HCT116 (cell line): Measurements from ENCODE around the gene RHBDF2. TPM values are rescaled to one million over a fixed set of nuclear protein-coding genes. Genes with fewer than 3 reads are reported as not detected.

Experiments
- ATAC-seq: fragments of 200-7000 bp; cut with Tn5 transposase; 2 replicates; pipeline ENCODE4 v1.9.1; 2020; ENCODE audit warnings: mild to moderate bottlenecking, moderate library complexity
- BruUV-seq: library from RNA; stranded (reverse); fragments of 400-500 nt; replicated peaks from 2 replicates; lab custom pipeline; 2021; lab: Mats Ljungman, UMichigan
- CTCF ChIA-PET: fragments of 300-600 bp; sonication (Branson Sonifier 250); formaldehyde crosslinking; loops from one replicate; lab custom pipeline; 2021; ENCODE audit warnings: antibody characterized with exemption; lab: Charles Lee
- POLR2A ChIA-PET: fragments of 300-600, 350-600 bp; sonication (Branson Sonifier 250); formaldehyde crosslinking; loops from one replicate; lab custom pipeline; 2021; ENCODE audit warnings: antibody characterized with exemption; lab: Charles Lee
- RAD21 ChIA-PET, 2 experiments: fragments of 300-600 bp; sonication (Branson Sonifier 250); formaldehyde crosslinking; loops; one replicate each; lab custom pipeline; 2023; ENCODE audit warnings: low total read pairs in 2 of 2; ENCODE audit not compliant: uncharacterized antibody in 2 of 2, unreplicated experiment in 2 of 2, low non-redundant PET in 1 of 2; lab: Charles Lee
- DNase-seq: peaks from one replicate; pipeline ENCODE4 v3.0.0-alpha.2; 2010; ENCODE audit warnings: low read depth, low spot score
- H2AFZ ChIP-seq: fragments of 200-600 bp; shearing (Covaris generic), sonication (generic); 2 replicates; pipeline ENCODE4 v1.6.1; 2017; ENCODE audit warnings: low read depth, mixed run types, mixed read lengths, antibody characterized with exemption, low read length; ENCODE audit not compliant: poor library complexity, severe bottlenecking
- H3K27ac ChIP-seq: 2 replicates; pipeline ENCODE4 v1.5.1; 2012; ENCODE audit warnings: low read depth, low read length
- H3K27me3 ChIP-seq: fragments of 200-600 bp; sonication (generic); 2 replicates; pipeline ENCODE4 v1.6.1; 2016; ENCODE audit warnings: mixed run types, low read length, mixed read lengths; ENCODE audit not compliant: insufficient read depth
- H3K36me3 ChIP-seq, 2 experiments: fragments of 200-500 bp in 1 of 2; fragments of 200-600 bp in 1 of 2; sonication (Bioruptor generic) in 1 of 2; sonication (generic) in 1 of 2; 2 replicates each; pipeline versions ENCODE4 v1.5.1 to v1.6.1; 2014 to 2016; ENCODE audit warnings: low read length in 2 of 2, inconsistent platforms in 1 of 2, mixed read lengths in 1 of 2, mixed run types in 1 of 2; ENCODE audit not compliant: insufficient read depth in 2 of 2, control insufficient read depth in 1 of 2
- H3K4me1 ChIP-seq, 2 experiments: fragments of 200-600 bp in 1 of 2; sonication (generic) in 1 of 2; 2 replicates each; pipeline versions ENCODE4 v1.5.1 to v1.6.1; 2012 to 2017; ENCODE audit warnings: low read length in 2 of 2, inconsistent platforms in 1 of 2, mild to moderate bottlenecking in 1 of 2, mixed read lengths in 1 of 2, mixed run types in 1 of 2, moderate library complexity in 1 of 2; ENCODE audit not compliant: insufficient read depth in 2 of 2, control insufficient read depth in 1 of 2
- H3K4me2 ChIP-seq: fragments of 200-600 bp; sonication (generic); 2 replicates; pipeline ENCODE4 v1.6.1; 2017; ENCODE audit warnings: mixed run types, low read length, mixed read lengths
- H3K4me3 ChIP-seq, 2 experiments: fragments of 200-600 bp in 1 of 2; sonication (generic) in 1 of 2; replicated peaks in 1 of 2; 2 replicates each; pipeline ENCODE4 v1.5.1; 2011 to 2016; ENCODE audit warnings: low read length in 2 of 2, control low read depth in 1 of 2, low read depth in 1 of 2, mild to moderate bottlenecking in 1 of 2, mixed read lengths in 1 of 2, mixed run types in 1 of 2
- H3K79me2 ChIP-seq: fragments of 200-600 bp; sonication (generic); 2 replicates; pipeline ENCODE4 v1.6.1; 2017; ENCODE audit warnings: mild to moderate bottlenecking, mixed run types, low read length, moderate library complexity, mixed read lengths; ENCODE audit not compliant: insufficient read depth
- H3K9ac ChIP-seq: fragments of 200-600 bp; sonication (generic); 2 replicates; pipeline ENCODE4 v1.6.1; 2016; ENCODE audit warnings: low read length, mixed read lengths
- H3K9me2 ChIP-seq: fragments of 200-600 bp; sonication (generic), shearing (Covaris generic); 2 replicates; pipeline ENCODE4 v1.6.1; 2017; ENCODE audit warnings: mixed run types, mild to moderate bottlenecking, moderate library complexity; ENCODE audit not compliant: insufficient read depth
- H3K9me3 ChIP-seq, 2 experiments: fragments of 200-500 bp in 1 of 2; fragments of 200-600 bp in 1 of 2; sonication (Bioruptor generic) in 1 of 2; sonication (generic) in 1 of 2; 2 replicates each; pipeline ENCODE4 v1.6.1; 2014 to 2017; ENCODE audit warnings: low read length in 2 of 2, mixed read lengths in 2 of 2, inconsistent platforms in 1 of 2, low read depth in 1 of 2, mild to moderate bottlenecking in 1 of 2, mixed run types in 1 of 2, moderate library complexity in 1 of 2; ENCODE audit not compliant: control insufficient read depth in 1 of 2, insufficient read depth in 1 of 2
- H4K20me1 ChIP-seq: fragments of 200-600 bp; sonication (generic), shearing (Covaris generic); 2 replicates; pipeline ENCODE4 v1.6.1; 2017; ENCODE audit warnings: mixed run types, mild to moderate bottlenecking, moderate library complexity; ENCODE audit not compliant: insufficient read depth
- CBX3 ChIP-seq: IDR thresholded peaks from 2 replicates; pipeline ENCODE4 v1.6.1; 2012; ENCODE audit warnings: low read depth
- EGR1 ChIP-seq: IDR thresholded peaks from 2 replicates; pipeline ENCODE4 v1.6.1; 2012; ENCODE audit warnings: low read depth
- ELF1 ChIP-seq: IDR thresholded peaks from 2 replicates; pipeline ENCODE4 v1.6.1; 2012; ENCODE audit warnings: low read depth, borderline replicate concordance
- EZH2 ChIP-seq: fragments of 200-600 bp; sonication (generic); IDR thresholded peaks from 2 replicates; pipeline ENCODE4 v1.6.1; 2017; ENCODE audit warnings: antibody characterized with exemption, mixed run types
- EZH2phosphoT487 ChIP-seq: fragments of 200-600 bp; IDR thresholded peaks from 2 replicates; pipeline ENCODE4 v1.6.1; 2018; ENCODE audit warnings: antibody characterized with exemption, borderline replicate concordance
- FOSL1 ChIP-seq: IDR thresholded peaks from 2 replicates; pipeline ENCODE4 v1.6.1; 2012; ENCODE audit warnings: low read depth
- JUND ChIP-seq: IDR thresholded peaks from 2 replicates; pipeline ENCODE4 v1.6.1; 2012
- POLR2A ChIP-seq: IDR thresholded peaks from 2 replicates; pipeline ENCODE4 v1.7.0; 2011; ENCODE audit warnings: borderline replicate concordance; ENCODE audit not compliant: insufficient read depth, insufficient read length; ENCODE audit errors: extremely low read depth
- RAD21 ChIP-seq: IDR thresholded peaks from 2 replicates; pipeline ENCODE4 v1.6.1; 2012; ENCODE audit warnings: low read depth, mild to moderate bottlenecking
- REST ChIP-seq: IDR thresholded peaks from 2 replicates; pipeline ENCODE4 v1.6.1; 2012; ENCODE audit warnings: low read depth
- SIN3A ChIP-seq: IDR thresholded peaks from 2 replicates; pipeline ENCODE4 v1.6.1; 2012; ENCODE audit warnings: low read depth
- SP1 ChIP-seq: IDR thresholded peaks from 2 replicates; pipeline ENCODE4 v1.6.1; 2012; ENCODE audit warnings: low read depth
- TCF7L2 ChIP-seq: IDR thresholded peaks from 2 replicates; pipeline ENCODE4 v1.7.0; 2011; ENCODE audit warnings: borderline replicate concordance, inconsistent platforms; ENCODE audit not compliant: insufficient read depth, insufficient read length; ENCODE audit errors: extremely low read depth
- YY1 ChIP-seq: IDR thresholded peaks from 2 replicates; pipeline ENCODE4 v1.6.1; 2011; ENCODE audit warnings: low read length, low read depth, moderate library complexity, mild to moderate bottlenecking; ENCODE audit not compliant: insufficient replicate concordance; ENCODE audit errors: extremely low read depth
- ZFX ChIP-seq: fragments of 450-650 bp; IDR thresholded peaks from 2 replicates; pipeline ENCODE4 v1.6.1; 2017
- ZNF274 ChIP-seq: fragments of 200-500 bp; sonication (Bioruptor generic); IDR thresholded peaks from 2 replicates; pipeline ENCODE4 v1.6.1; 2014; ENCODE audit warnings: mild to moderate bottlenecking, low read depth, low read length, inconsistent platforms
- intact Hi-C: fragments of 100-400 bp; cut with micrococcal nuclease; formaldehyde crosslinking; loops from 2 replicates; pipeline ENCODE4 v1.10.0; 2022
- total RNA-seq: library from RNA; stranded (reverse); gene quantifications from one replicate; pipeline ENCODE4 v1.2.1, GENCODE V29; 2021; ENCODE audit not compliant: unreplicated experiment
- TF ChIP-seq, protein P1 (sequence below): IDR thresholded peaks from 2 replicates; pipeline ENCODE4 v1.6.1; 2012

The RHBDF2 gene
- total RNA-seq, 1 experiment from 2014 or later = 61.1 TPM

DNA sequence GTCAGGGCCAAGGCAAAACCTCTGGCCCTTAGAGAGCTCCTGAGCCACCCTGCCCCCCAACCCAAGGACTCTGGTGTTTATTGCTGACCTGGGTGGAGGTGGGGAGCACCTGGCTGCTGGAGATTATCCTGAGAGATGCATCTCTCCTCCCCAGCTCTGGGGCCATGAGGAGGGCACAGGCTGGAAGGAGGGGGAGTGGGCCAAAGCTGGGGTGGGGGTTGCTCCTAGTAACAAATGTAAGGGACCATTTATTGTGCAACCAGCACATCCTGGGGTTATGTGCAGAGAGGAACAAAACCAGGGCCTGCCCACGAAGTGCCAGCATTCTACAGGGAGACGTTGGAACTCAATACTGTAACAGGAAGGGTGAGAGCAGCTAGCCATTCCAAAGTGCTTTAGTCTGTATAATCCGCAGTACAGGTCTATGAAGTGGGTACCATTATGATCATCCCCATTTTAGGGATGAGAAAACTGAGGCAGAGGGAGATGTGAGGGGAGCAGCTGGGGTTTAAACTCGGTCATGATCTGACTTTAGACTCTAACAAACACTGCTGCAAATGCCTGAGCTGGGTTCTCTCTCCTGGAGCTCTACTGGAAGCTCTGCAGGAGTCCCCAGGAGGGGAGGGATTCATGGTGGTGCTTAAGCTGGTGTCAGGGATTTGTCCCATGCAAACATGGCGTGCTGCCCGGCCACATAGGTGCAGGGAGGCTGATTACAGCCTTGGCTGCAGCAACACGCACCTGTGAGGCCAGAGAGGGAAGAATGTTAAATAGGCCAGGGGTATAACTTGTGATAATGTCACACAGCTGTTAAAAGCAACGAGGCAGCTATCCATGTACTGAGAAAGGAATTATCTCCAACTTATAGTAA, 1.4 kb upstream of the RHBDF2 start (continued):
- TF ChIP-seq TCF7L2 = no peak

GRCh38 chr17:76501827-76502307, 644 bp upstream of the RHBDF2 start:
- DNase-seq = no peak
- peak overlapping the region; percentile 31 to 92; a peak in 3 of 4 replicates for H3K4me3 ChIP-seq
- ChIA-PET CTCF (interaction anchor here (0.9 to 9.5 kb wide), 3 partner anchors 35 to 104 kb away, joined by 5 to 100 read pairs (median 7); partner anchors contain the start of gene AANAT), RAD21 (interaction anchor here in 1 of 2 experiments (0.9 kb wide), 1 partner anchor 43 kb away, joined by 5 read pairs; no protein-coding TSS in a partner anchor)
- H2AFZ ChIP-seq = no peak overlapping the region
- intact Hi-C loops = loop anchor here (1.0 to 5.0 kb wide), 2 partner anchors 36 to 200 kb away; no protein-coding TSS in a partner anchor
- peak overlapping the region; percentile 96 for H3K27ac ChIP-seq
- no peaks in the 10 kb centered on the region for H3K27me3 ChIP-seq
- H3K9me3 ChIP-seq = no peaks in the 10 kb centered on the region
- peak overlapping the region; percentile 97 for H3K4me2 ChIP-seq
- TF ChIP-seq CBX3 = no peak
- no peak for TF ChIP-seq JUND
- TF ChIP-seq SP1 = no peak
- TF ChIP-seq, protein P1, sequence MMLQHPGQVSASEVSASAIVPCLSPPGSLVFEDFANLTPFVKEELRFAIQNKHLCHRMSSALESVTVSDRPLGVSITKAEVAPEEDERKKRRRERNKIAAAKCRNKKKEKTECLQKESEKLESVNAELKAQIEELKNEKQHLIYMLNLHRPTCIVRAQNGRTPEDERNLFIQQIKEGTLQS = no peak
- TF ChIP-seq RAD21 = no peak
- no peak for TF ChIP-seq ELF1
- TF ChIP-seq EGR1 = no peak
- no peak for TF ChIP-seq TCF7L2
- TF ChIP-seq EZH2 = no peak
- TF ChIP-seq SIN3A = no peak
- no peak for TF ChIP-seq EZH2phosphoT487
- TF ChIP-seq ZNF274 = no peak
- TF ChIP-seq FOSL1 = no peak
- no peak for TF ChIP-seq REST
- no peak for TF ChIP-seq ZFX
- TF ChIP-seq POLR2A = no peak
- TF ChIP-seq YY1 = no peak
- TF ChIP-seq, all 23 proteins: peak for 0
- BruUV-seq = no TSS peak
- peaks cover 32 to 49% of the 10 kb centered on the region in 2 experiments for H3K4me1 ChIP-seq
- no peaks in the 10 kb centered on the region; a peak in 1 of 4 replicates for H3K36me3 ChIP-seq
- H3K9ac ChIP-seq = peak overlapping the region; percentile 82
- peaks cover 42% of the 10 kb centered on the region for H3K79me2 ChIP-seq
- peaks cover 5% of the 10 kb centered on the region; the same call in 1 of the 2 replicates for H4K20me1 ChIP-seq
- no peaks in the 10 kb centered on the region for H3K9me2 ChIP-seq
- ATAC-seq = no peak
- POLR2A ChIA-PET = interaction anchor here (0.9 to 2.3 kb wide), 4 partner anchors 13 to 170 kb away, joined by 3 to 7 read pairs (median 4); partner anchors contain the start of genes AANAT and PRPSAP1
